IMR-90 (cell line): ENCODE data around the gene SEZ6L. TPM values are rescaled to one million over a fixed set of nuclear protein-coding genes. Genes with fewer than 3 reads are reported as not detected.

Experiments used
- ATAC-seq: fragments of 200-7000 bp; cut with Tn5 transposase; 2 replicates; pipeline ENCODE4 v1.9.1; 2020; ENCODE audit warnings: low read depth, mild to moderate bottlenecking, moderate library complexity
- BruUV-seq: library from RNA; stranded (reverse); fragments of 400-500 nt; replicated peaks from 2 replicates; lab custom pipeline; 2021; lab: Mats Ljungman, UMichigan
- CTCF ChIA-PET: fragments of 300-600 bp; formaldehyde crosslinking; extraction: SDS; loops from one replicate; lab custom pipeline; 2021; ENCODE audit warnings: antibody characterized with exemption; lab: Yijun Ruan, JAX
- POLR2A ChIA-PET: fragments of 300-600 bp; sonication (Branson Sonifier 250); formaldehyde crosslinking; loops from one replicate; lab custom pipeline; 2022; ENCODE audit warnings: antibody characterized with exemption; ENCODE audit not compliant: unreplicated experiment; lab: Charles Lee
- DNase-seq: peaks from one replicate; pipeline ENCODE4 v3.0.0; 2013
- H2AFZ ChIP-seq: replicated peaks from 2 replicates; pipeline ENCODE3; 2013; ENCODE audit warnings: low read length, mild to moderate bottlenecking; ENCODE audit not compliant: poor library complexity
- H2AK5ac ChIP-seq: 2 replicates; pipeline ENCODE4 v1.6.1; 2013; ENCODE audit warnings: low read depth, low read length, inconsistent platforms
- H2AK9ac ChIP-seq: replicated peaks from 2 replicates; pipeline ENCODE3; 2013; ENCODE audit warnings: mild to moderate bottlenecking, low read depth, low read length, moderate library complexity; ENCODE audit not compliant: poor library complexity
- H2BK120ac ChIP-seq: 2 replicates; pipeline ENCODE4 v1.6.1; 2013; ENCODE audit warnings: low read depth, low read length, inconsistent platforms
- H2BK15ac ChIP-seq: 3 replicates; pipeline ENCODE4 v1.6.1; 2013; ENCODE audit warnings: low read depth, low read length, inconsistent platforms
- H2BK20ac ChIP-seq: 2 replicates; pipeline ENCODE4 v1.6.1; 2013; ENCODE audit warnings: low read depth, mild to moderate bottlenecking, inconsistent platforms, low read length, moderate library complexity
- H2BK5ac ChIP-seq: 2 replicates; pipeline ENCODE4 v1.6.1; 2013; ENCODE audit warnings: mild to moderate bottlenecking, low read depth, low read length, inconsistent platforms; ENCODE audit not compliant: poor library complexity, severe bottlenecking
- H3K14ac ChIP-seq: replicated peaks from 2 replicates; pipeline ENCODE4 v1.6.1; 2013; ENCODE audit warnings: low read depth, low read length, inconsistent platforms
- H3K18ac ChIP-seq: 2 replicates; pipeline ENCODE4 v1.6.1; 2013; ENCODE audit warnings: low read depth, low read length, control low read depth
- H3K23ac ChIP-seq: 2 replicates; pipeline ENCODE4 v1.6.1; 2013; ENCODE audit warnings: low read depth, low read length, inconsistent platforms
- H3K27ac ChIP-seq: 2 replicates; pipeline ENCODE4 v1.5.1; 2013; ENCODE audit warnings: mild to moderate bottlenecking, control low read depth, low read length; ENCODE audit not compliant: insufficient read depth
- H3K27me3 ChIP-seq: 2 replicates; pipeline ENCODE4 v1.6.1; 2013; ENCODE audit warnings: low read length; ENCODE audit not compliant: control insufficient read depth, insufficient read depth
- H3K36me3 ChIP-seq: 2 replicates; pipeline ENCODE4 v1.6.1; 2013; ENCODE audit warnings: low read length, mixed read lengths; ENCODE audit not compliant: control insufficient read depth, insufficient read depth
- H3K4ac ChIP-seq: 2 replicates; pipeline ENCODE4 v1.6.1; 2013; ENCODE audit warnings: low read depth, low read length, inconsistent platforms
- H3K4me1 ChIP-seq: 2 replicates; pipeline ENCODE4 v1.6.1; 2013; ENCODE audit warnings: low read length, mixed read lengths; ENCODE audit not compliant: control insufficient read depth, insufficient read depth
- H3K4me2 ChIP-seq: 2 replicates; pipeline ENCODE4 v1.6.1; 2013; ENCODE audit warnings: low read depth, mild to moderate bottlenecking, control low read depth, low read length, moderate library complexity
- H3K4me3 ChIP-seq: 2 replicates; pipeline ENCODE4 v1.5.1; 2013; ENCODE audit warnings: low read depth, mild to moderate bottlenecking, control low read depth, low read length, moderate library complexity; ENCODE audit not compliant: insufficient read depth
- H3K56ac ChIP-seq: 2 replicates; pipeline ENCODE4 v1.6.1; 2013; ENCODE audit warnings: low read length, inconsistent platforms; ENCODE audit not compliant: insufficient read depth; ENCODE audit errors: extremely low read depth
- H3K79me1 ChIP-seq, 2 experiments: 2 replicates each; pipeline ENCODE4 v1.6.1; 2013; ENCODE audit warnings: low read length in 2 of 2, inconsistent platforms in 1 of 2, low read depth in 1 of 2
- H3K9ac ChIP-seq: 2 replicates; pipeline ENCODE4 v1.6.1; 2013; ENCODE audit warnings: low read depth, low read length, control low read depth
- H3K9me1 ChIP-seq: 2 replicates; pipeline ENCODE4 v1.6.1; 2013; ENCODE audit warnings: low read length, inconsistent platforms; ENCODE audit not compliant: insufficient read depth
- H3K9me3 ChIP-seq: 2 replicates; pipeline ENCODE4 v1.6.1; 2013; ENCODE audit warnings: low read length; ENCODE audit not compliant: control insufficient read depth, insufficient read depth
- H4K20me1 ChIP-seq: 2 replicates; pipeline ENCODE4 v1.6.1; 2013; ENCODE audit warnings: low read length, inconsistent platforms; ENCODE audit not compliant: insufficient read depth
- H4K5ac ChIP-seq: 2 replicates; pipeline ENCODE4 v1.6.1; 2013; ENCODE audit warnings: mild to moderate bottlenecking, low read depth, low read length, control low read depth
- H4K8ac ChIP-seq, 2 experiments: 2 replicates each; pipeline ENCODE4 v1.6.1; 2013; ENCODE audit warnings: low read depth in 2 of 2, low read length in 2 of 2, control low read depth in 1 of 2, inconsistent platforms in 1 of 2
- H4K91ac ChIP-seq: 2 replicates; pipeline ENCODE4 v1.6.1; 2013; ENCODE audit warnings: low read depth, low read length, inconsistent platforms; ENCODE audit not compliant: insufficient read depth
- BHLHE40 ChIP-seq: fragments of 150-350 bp; IDR thresholded peaks from 2 replicates; pipeline ENCODE4 v1.6.1; 2016; ENCODE audit warnings: mild to moderate bottlenecking, low read depth, low read length
- RAD21 ChIP-seq: IDR thresholded peaks from 2 replicates; pipeline ENCODE4 v1.6.1; 2012; ENCODE audit warnings: low read length, improper control_type of control experiment
- WGBS, 2 experiments: methylation state at CpG; one replicate each; pipeline versions ENCODE4 v1.1.5 to v1.1.7; 2013; ENCODE audit warnings: missing lambda C conversion rate in 2 of 2; ENCODE audit not compliant: insufficient read length in 1 of 2; ENCODE audit errors: extremely low coverage in 2 of 2; 5-methylcytosine and 5-hydroxymethylcytosine counted together
- dilution Hi-C: fragments of 300-500 bp; cut with HindIII; formaldehyde crosslinking; loops from one replicate; pipeline ENCODE4 v1.14.3; 2018; ENCODE audit warnings: low sequenced_read_pairs; ENCODE audit not compliant: unreplicated experiment
- in situ Hi-C: fragments of 300-500 bp; cut with MboI; formaldehyde crosslinking; loops from 3 replicates; pipeline ENCODE4 v1.14.3; 2019; ENCODE audit warnings: low sequenced_read_pairs, inconsistent platforms, mixed read lengths
- intact Hi-C: fragments of 100-400 bp; cut with micrococcal nuclease; formaldehyde crosslinking; loops from 2 replicates; pipeline ENCODE4 v1.10.0; 2022
- polyA plus RNA-seq, 3 experiments: library from polyadenylated mRNA; depleted of rRNA; stranded (reverse); fragments of >200 nt; gene quantifications; 2 replicates each; pipeline ENCODE4 v1.2.3, GENCODE V29; 2012; ENCODE audit warnings: low replicate concordance in 1 of 3
- total RNA-seq: library from RNA; depleted of rRNA; stranded (reverse); fragments of >200 nt; gene quantifications from 2 replicates; pipeline ENCODE4 v1.2.3, GENCODE V29; 2012

SEZ6L gene
- total and polyA plus RNA-seq, 2 of the 4 experiments (the other 2 are of a cell fraction), result not detected

- H3K27me3 ChIP-seq, result peaks cover 4% of the 10 kb centered on the region
- H2AK9ac ChIP-seq, result no peak overlapping the region
- H4K91ac ChIP-seq, result no peak overlapping the region
- no peak overlapping the region for H3K56ac ChIP-seq
- no peak overlapping the region for H2BK20ac ChIP-seq
- no peak overlapping the region for H2BK15ac ChIP-seq
- no peak overlapping the region for H2BK5ac ChIP-seq
- DNase-seq (no peak), ATAC-seq (no peak)
- no peaks in the 10 kb centered on the region for H3K79me1 ChIP-seq
- ChIA-PET CTCF (interaction anchor here (0.6 to 0.9 kb wide), 2 partner anchors 14 to 52 kb away, joined by 3 to 5 read pairs; no protein-coding TSS in a partner anchor), POLR2A (no interaction called here)
- no CpG with 5 or more reads among the region's 4 CpGs for WGBS, 2 experiments
- no peak overlapping the region for H2AK5ac ChIP-seq
- H3K9me1 ChIP-seq, result no peaks in the 10 kb centered on the region
- no peak overlapping the region for H3K18ac ChIP-seq
- no peak overlapping the region for H3K27ac ChIP-seq
- BruUV-seq, result no TSS peak
- H3K4ac ChIP-seq, result no peak overlapping the region
- H4K8ac ChIP-seq, result no peak overlapping the region
- H4K5ac ChIP-seq, result no peak overlapping the region
- dilution Hi-C loops, result no loop called here
- no peaks in the 10 kb centered on the region for H3K9me3 ChIP-seq
- in situ Hi-C loops, result no loop called here
- H2BK120ac ChIP-seq, result no peak overlapping the region
- H3K4me1 ChIP-seq, result no peaks in the 10 kb centered on the region
- H3K23ac ChIP-seq, result no peak overlapping the region
- TF ChIP-seq BHLHE40 (no peak), RAD21 (no peak)
- no peak overlapping the region for H2AFZ ChIP-seq
- no peak overlapping the region for H3K14ac ChIP-seq
- H3K4me3 ChIP-seq, result no peak overlapping the region
- intact Hi-C loops, result no loop called here
- H3K36me3 ChIP-seq, result no peaks in the 10 kb centered on the region
- H3K9ac ChIP-seq, result no peak overlapping the region
- no peak overlapping the region for H3K4me2 ChIP-seq
- H4K20me1 ChIP-seq, result no peaks in the 10 kb centered on the region
These were observed 133.5 kb downstream of the SEZ6L start for GRCh38 chr22:26302726-26303125.
